AG10803 (cell line): Measurements from ENCODE around the gene NRDC.
A peak's percentile ranks its signal among the peaks of the same experiment; 100 is the strongest.
"Not testable (repeated sequence)": the region's sequence is repeated elsewhere in the genome, so short reads cannot be mapped to it uniquely, and the experiment has no call there.

Experiments
- DNase-seq: peaks from one replicate; pipeline ENCODE4 v3.0.0; 2010; ENCODE audit warnings: low read depth
- H3K4me3 ChIP-seq: 2 replicates; pipeline ENCODE4 v1.5.1; 2011; ENCODE audit warnings: mild to moderate bottlenecking, low read length, control low read depth
- CTCF ChIP-seq: conservative IDR thresholded peaks from 2 replicates; pipeline ENCODE4 v1.5.1; 2011; ENCODE audit warnings: mild to moderate bottlenecking, low read length, control low read depth, inconsistent platforms

Gene NRDC

GRCh38 chr1:51840743-51841461 is 37.6 kb downstream of the NRDC start:
- H3K4me3 ChIP-seq = no peak overlapping the region
- no peak for TF ChIP-seq CTCF
- DNase-seq = no peak

GRCh38 chr1:51840182-51840581 is 38.3 kb downstream of the NRDC start:
- no peak overlapping the region for H3K4me3 ChIP-seq
- TF ChIP-seq CTCF = no peak
- no peak for DNase-seq

- H3K4me3 ChIP-seq = no peak overlapping the region
- no peak for DNase-seq
- no peak for TF ChIP-seq CTCF
Measured at GRCh38 chr1:51839094-51839493, 39.4 kb downstream of the NRDC start.

GRCh38 chr1:51837243-51837642 is 41.3 kb downstream of the NRDC start:
- no peak for TF ChIP-seq CTCF
- DNase-seq = no peak
- H3K4me3 ChIP-seq = no peak overlapping the region

GRCh38 chr1:51833700-51834099 is 44.8 kb downstream of the NRDC start:
- DNase-seq = no peak
- no peak overlapping the region for H3K4me3 ChIP-seq
- TF ChIP-seq CTCF = no peak

- H3K4me3 ChIP-seq = no peak overlapping the region
- no peak for DNase-seq
- TF ChIP-seq CTCF = no peak
Measured at GRCh38 chr1:51829058-51829457, 49.5 kb downstream of the NRDC start.

- H3K4me3 ChIP-seq = no peak overlapping the region
- TF ChIP-seq CTCF = no peak
- DNase-seq = peak; percentile 46
Measured at GRCh38 chr1:51819810-51820209, 58.7 kb downstream of the NRDC start.

- H3K4me3 ChIP-seq, DNase-seq: not testable (repeated sequence)
Measured at GRCh38 chr1:51819021-51819420, 59.5 kb downstream of the NRDC start.
